ENCODE measurements around the gene ITM2C.

ITM2C gene

DNA sequence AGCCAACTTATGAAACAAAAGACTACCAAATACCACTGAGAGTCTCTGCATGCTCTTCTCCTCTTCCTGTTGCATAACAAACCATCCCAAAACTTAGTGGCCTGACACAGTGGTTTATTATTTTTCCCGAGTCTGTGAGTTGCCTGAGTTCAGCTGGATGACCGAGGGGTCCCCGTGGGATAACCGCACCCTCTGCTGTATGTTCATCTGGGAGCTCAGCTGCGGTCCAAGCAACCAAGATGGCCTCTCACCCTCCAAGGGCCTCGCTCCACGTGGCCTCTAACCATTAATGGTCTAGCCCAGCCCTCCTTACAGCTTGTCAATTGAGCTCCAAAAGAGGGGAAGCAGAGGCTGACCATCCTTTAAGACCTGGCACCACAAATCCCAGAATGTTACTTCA lies 17.1 kb downstream of the ITM2C start:
- Histone ChIP-seq H3K9me3 (ENCODE audit: control insufficient read depth, insufficient read depth, low read length) (no peaks in the 10 kb centered on the region), H4K20me1 (ENCODE audit: control insufficient read depth, insufficient read depth, low read depth, low read length) (no peaks in the 10 kb centered on the region), H3K4me1 (ENCODE audit: control insufficient read depth, low read length) (peaks cover 26% of the 10 kb centered on the region), H3K79me2 (ENCODE audit: control insufficient read depth, low read length) (no peaks in the 10 kb centered on the region), H3F3A (ENCODE audit: control insufficient read depth, insufficient read depth) (no peaks in the 10 kb centered on the region), H3K36me3 (ENCODE audit: control insufficient read depth, low read length) (no peaks in the 10 kb centered on the region), H3K9me2 (replicated peaks; ENCODE audit: control insufficient read depth, low read length) (no peaks in the 10 kb centered on the region), H3K27ac (ENCODE audit: low read depth, low read length) (no peak overlapping the region), H3K4me3 (ENCODE audit: low read length) (no peak overlapping the region), H3K27me3 (ENCODE audit: control insufficient read depth, low read length) (no peaks in the 10 kb centered on the region), H3K4me2 (ENCODE audit: low read length) (no peak overlapping the region)
- TF ChIP-seq EZH2phosphoT487 (IDR thresholded peaks at IDR 0.05; ENCODE audit: borderline replicate concordance, low read length), result no peak
- TF ChIP-seq, protein P1, sequence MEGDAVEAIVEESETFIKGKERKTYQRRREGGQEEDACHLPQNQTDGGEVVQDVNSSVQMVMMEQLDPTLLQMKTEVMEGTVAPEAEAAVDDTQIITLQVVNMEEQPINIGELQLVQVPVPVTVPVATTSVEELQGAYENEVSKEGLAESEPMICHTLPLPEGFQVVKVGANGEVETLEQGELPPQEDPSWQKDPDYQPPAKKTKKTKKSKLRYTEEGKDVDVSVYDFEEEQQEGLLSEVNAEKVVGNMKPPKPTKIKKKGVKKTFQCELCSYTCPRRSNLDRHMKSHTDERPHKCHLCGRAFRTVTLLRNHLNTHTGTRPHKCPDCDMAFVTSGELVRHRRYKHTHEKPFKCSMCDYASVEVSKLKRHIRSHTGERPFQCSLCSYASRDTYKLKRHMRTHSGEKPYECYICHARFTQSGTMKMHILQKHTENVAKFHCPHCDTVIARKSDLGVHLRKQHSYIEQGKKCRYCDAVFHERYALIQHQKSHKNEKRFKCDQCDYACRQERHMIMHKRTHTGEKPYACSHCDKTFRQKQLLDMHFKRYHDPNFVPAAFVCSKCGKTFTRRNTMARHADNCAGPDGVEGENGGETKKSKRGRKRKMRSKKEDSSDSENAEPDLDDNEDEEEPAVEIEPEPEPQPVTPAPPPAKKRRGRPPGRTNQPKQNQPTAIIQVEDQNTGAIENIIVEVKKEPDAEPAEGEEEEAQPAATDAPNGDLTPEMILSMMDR (IDR thresholded peaks at IDR 0.05; ENCODE audit: low read depth, low read length, poor library complexity, severe bottlenecking), result no peak

DNA sequence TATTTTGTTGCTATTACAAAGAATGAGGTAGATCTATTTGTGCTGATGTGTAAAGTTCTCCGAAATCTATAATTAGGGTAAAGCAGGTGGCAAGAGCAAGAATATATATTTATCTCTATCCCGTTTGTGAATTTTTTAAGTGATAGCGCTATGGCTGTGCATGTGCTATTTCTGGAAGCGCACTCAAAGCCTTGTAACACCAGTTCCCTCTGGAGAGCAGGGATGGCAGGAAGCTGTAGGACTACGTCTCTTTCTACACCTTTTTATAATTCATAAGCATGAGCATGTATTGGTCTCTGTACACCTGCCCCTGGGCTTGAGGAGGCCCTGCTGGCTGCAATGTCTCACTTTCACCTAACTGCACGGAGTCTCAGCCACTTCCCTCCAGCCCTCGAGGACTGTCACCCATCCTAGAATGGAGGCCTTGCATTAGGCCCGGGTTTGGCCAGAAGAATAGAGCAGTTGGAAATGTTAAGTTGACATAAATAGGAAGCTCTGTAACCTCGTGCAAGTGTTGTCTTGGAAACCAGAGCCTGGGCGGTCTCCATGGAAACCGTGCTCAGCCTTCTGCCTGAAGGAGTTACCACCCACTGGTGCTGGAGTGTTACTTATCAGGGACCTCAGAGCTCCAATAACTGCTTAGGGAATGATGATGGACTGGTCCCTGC lies 20.9 kb downstream of the ITM2C start:
- no peak overlapping the region for H3K27ac ChIP-seq (ENCODE audit: low read depth, low read length)
- H3K4me2 ChIP-seq (ENCODE audit: low read length), result no peak overlapping the region
- H3K79me2 ChIP-seq (ENCODE audit: control insufficient read depth, low read length), result no peaks in the 10 kb centered on the region

DNA sequence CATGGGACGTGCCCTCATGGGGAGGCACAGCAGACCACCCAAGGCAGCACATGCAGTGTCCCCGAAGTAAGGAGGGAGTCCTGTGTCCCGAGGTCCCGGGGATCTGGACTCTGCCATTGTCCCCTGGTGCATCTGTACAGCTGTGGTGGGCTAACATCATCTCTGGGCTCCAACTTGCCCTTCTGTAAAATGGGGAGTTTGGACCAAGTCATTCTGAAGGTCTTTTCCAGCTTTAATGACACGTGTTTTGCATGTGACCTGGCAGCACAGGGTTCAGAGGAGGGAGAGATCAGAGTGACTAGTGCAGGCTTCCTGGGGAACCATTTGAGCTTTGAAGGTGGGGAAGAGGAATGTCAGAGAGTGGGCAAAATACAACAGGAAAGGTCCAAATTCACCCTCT lies 21.5 kb downstream of the ITM2C start:
- Histone ChIP-seq H3K4me3 (ENCODE audit: low read length) (no peak overlapping the region), H3K27me3 (ENCODE audit: control insufficient read depth, low read length) (peaks cover 4% of the 10 kb centered on the region; the same call in 1 of the 2 replicates), H3K4me1 (ENCODE audit: control insufficient read depth, low read length) (peaks cover 6% of the 10 kb centered on the region), H3K79me2 (ENCODE audit: control insufficient read depth, low read length) (no peaks in the 10 kb centered on the region), H3K27ac (ENCODE audit: low read depth, low read length) (no peak overlapping the region), H3K9me3 (ENCODE audit: control insufficient read depth, insufficient read depth, low read length) (no peaks in the 10 kb centered on the region), H3K4me2 (ENCODE audit: low read length) (no peak overlapping the region), H3K9me2 (replicated peaks; ENCODE audit: control insufficient read depth, low read length) (no peaks in the 10 kb centered on the region), H4K20me1 (ENCODE audit: control insufficient read depth, insufficient read depth, low read depth, low read length) (no peaks in the 10 kb centered on the region), H3K36me3 (ENCODE audit: control insufficient read depth, low read length) (no peaks in the 10 kb centered on the region), H3F3A (ENCODE audit: control insufficient read depth, insufficient read depth) (no peaks in the 10 kb centered on the region)
- no peak for TF ChIP-seq EZH2phosphoT487 (IDR thresholded peaks at IDR 0.05; ENCODE audit: borderline replicate concordance, low read length)
- TF ChIP-seq, protein P1 (IDR thresholded peaks at IDR 0.05; ENCODE audit: low read depth, low read length, poor library complexity, severe bottlenecking), result no peak

More for the DNA sequence above, 20.9 kb downstream of the ITM2C start:
- Histone ChIP-seq H3K4me3 (ENCODE audit: low read length) (no peak overlapping the region), H3K27me3 (ENCODE audit: control insufficient read depth, low read length) (0 out of 2 replicates have a peak, but pooled peaks cover 4% of the 10 kb centered on the region), H3K9me3 (ENCODE audit: control insufficient read depth, insufficient read depth, low read length) (no peaks in the 10 kb centered on the region), H4K20me1 (ENCODE audit: control insufficient read depth, insufficient read depth, low read depth, low read length) (no peaks in the 10 kb centered on the region), H3K36me3 (ENCODE audit: control insufficient read depth, low read length) (no peaks in the 10 kb centered on the region), H3F3A (ENCODE audit: control insufficient read depth, insufficient read depth) (no peaks in the 10 kb centered on the region), H3K9me2 (replicated peaks; ENCODE audit: control insufficient read depth, low read length) (no peaks in the 10 kb centered on the region), H3K4me1 (ENCODE audit: control insufficient read depth, low read length) (peaks cover 6% of the 10 kb centered on the region)
- TF ChIP-seq, protein P1 (IDR thresholded peaks at IDR 0.05; ENCODE audit: low read depth, low read length, poor library complexity, severe bottlenecking), result no peak
- no peak for TF ChIP-seq EZH2phosphoT487 (IDR thresholded peaks at IDR 0.05; ENCODE audit: borderline replicate concordance, low read length)
